ENCODE measurements around the gene PHYKPL.
A peak's percentile ranks its signal among the peaks of the same experiment; 100 is the strongest.

Gene PHYKPL

GRCh38 chr5:178216088-178216534 lies 16.5 kb downstream of the PHYKPL start:
- no peaks in the 10 kb centered on the region for H3K9me3 Mint-ChIP-seq
- H3K4me3 Mint-ChIP-seq: no peak overlapping the region
- H3K27me3 Mint-ChIP-seq (ENCODE audit: low read depth): no peaks in the 10 kb centered on the region
- H3K36me3 Mint-ChIP-seq (ENCODE audit: low read depth): peaks cover 68% of the 10 kb centered on the region
- H3K27ac Mint-ChIP-seq: peak overlapping the region in 1 of 3 experiments; percentile 1
- H3K4me1 Mint-ChIP-seq: peaks cover 14% of the 10 kb centered on the region
- TF ChIP-seq CTCF (IDR thresholded peaks at IDR 0.05; ENCODE audit: unreplicated experiment in 3 of 3): no peak

- Mint-ChIP-seq H3K9me3 (no peaks in the 10 kb centered on the region), H3K4me1 (peaks cover 14% of the 10 kb centered on the region), H3K27me3 (ENCODE audit: low read depth) (no peaks in the 10 kb centered on the region), H3K27ac (no peak overlapping the region), H3K36me3 (ENCODE audit: low read depth) (peaks cover 70% of the 10 kb centered on the region), H3K4me3 (no peak overlapping the region)
- TF ChIP-seq CTCF (IDR thresholded peaks at IDR 0.05; ENCODE audit: unreplicated experiment in 3 of 3): no peak
Measured at GRCh38 chr5:178215280-178216002, 17.2 kb downstream of the PHYKPL start.

- no peak for TF ChIP-seq CTCF (IDR thresholded peaks at IDR 0.05; ENCODE audit: unreplicated experiment in 3 of 3)
- peaks cover 73% of the 10 kb centered on the region for H3K36me3 Mint-ChIP-seq (ENCODE audit: low read depth)
- H3K9me3 Mint-ChIP-seq: no peaks in the 10 kb centered on the region
- H3K4me3 Mint-ChIP-seq: no peak overlapping the region
- H3K4me1 Mint-ChIP-seq: peaks cover 14% of the 10 kb centered on the region
- no peaks in the 10 kb centered on the region for H3K27me3 Mint-ChIP-seq (ENCODE audit: low read depth)
- H3K27ac Mint-ChIP-seq: peak overlapping the region; percentile 61 to 84 (median 75)
Measured at GRCh38 chr5:178214160-178214803, 18.3 kb downstream of the PHYKPL start.

- no peaks in the 10 kb centered on the region for H3K27me3 Mint-ChIP-seq (ENCODE audit: low read depth)
- H3K4me3 Mint-ChIP-seq: no peak overlapping the region
- H3K27ac Mint-ChIP-seq: peak overlapping the region; percentile 61 to 84 (median 75)
- peaks cover 9% of the 10 kb centered on the region for H3K4me1 Mint-ChIP-seq
- TF ChIP-seq CTCF (IDR thresholded peaks at IDR 0.05; ENCODE audit: unreplicated experiment in 3 of 3): no peak
- H3K36me3 Mint-ChIP-seq (ENCODE audit: low read depth): peaks cover 73% of the 10 kb centered on the region
- H3K9me3 Mint-ChIP-seq: no peaks in the 10 kb centered on the region
Measured at GRCh38 chr5:178213748-178214151, 18.9 kb downstream of the PHYKPL start.

- no peak for TF ChIP-seq CTCF (IDR thresholded peaks at IDR 0.05; ENCODE audit: unreplicated experiment in 3 of 3)
- Mint-ChIP-seq H3K27ac (peak overlapping the region in 2 of 3 experiments; percentile 61 to 84), H3K4me1 (peaks cover 7% of the 10 kb centered on the region), H3K9me3 (no peaks in the 10 kb centered on the region), H3K27me3 (ENCODE audit: low read depth) (no peaks in the 10 kb centered on the region), H3K36me3 (ENCODE audit: low read depth) (peaks cover 74% of the 10 kb centered on the region), H3K4me3 (no peak overlapping the region)
Measured at GRCh38 chr5:178213003-178213461, 19.6 kb downstream of the PHYKPL start.
